ENCODE measurements around the gene ADPGK. TPM values are rescaled to one million over a fixed set of nuclear protein-coding genes. Genes with fewer than 3 reads are reported as not detected.
A peak's percentile ranks its signal among the peaks of the same experiment; 100 is the strongest.
"Not testable (repeated sequence)": the region's sequence is repeated elsewhere in the genome, so short reads cannot be mapped to it uniquely, and the experiment has no call there.

Gene ADPGK
- total and polyA plus RNA-seq, 2 donors = 63.9 to 100 TPM

- WGBS = 84% methylated on average over 8 of the region's 8 CpGs
- Histone ChIP-seq H3K9me3 (ENCODE audit: control insufficient read depth in 2 of 2, insufficient read depth in 1 of 2, low read length in 1 of 2) (no peaks in the 10 kb centered on the region), H3K36me3 (ENCODE audit: control insufficient read depth in 2 of 2, insufficient read depth in 2 of 2, low read length in 1 of 2) (no peaks in the 10 kb centered on the region), H3K27me3 (ENCODE audit: control insufficient read depth in 2 of 2, insufficient read depth in 1 of 2, low read length in 1 of 2) (no peaks in the 10 kb centered on the region), H3K27ac (ENCODE audit: low read depth in 1 of 2, low read length in 1 of 2) (no peak overlapping the region), H3K4me3 (ENCODE audit: low read length in 2 of 2) (no peak overlapping the region), H3K4me1 (ENCODE audit: control insufficient read depth in 2 of 2, insufficient read depth in 2 of 2, low read length in 2 of 2) (no peaks in the 10 kb centered on the region)
- DNase-seq (ENCODE audit: low read depth in 6 of 9, low spot score in 9 of 9) = no peak
Observed at GRCh38 chr15:72813345-72814004, 29.9 kb upstream of the ADPGK start.

DNA sequence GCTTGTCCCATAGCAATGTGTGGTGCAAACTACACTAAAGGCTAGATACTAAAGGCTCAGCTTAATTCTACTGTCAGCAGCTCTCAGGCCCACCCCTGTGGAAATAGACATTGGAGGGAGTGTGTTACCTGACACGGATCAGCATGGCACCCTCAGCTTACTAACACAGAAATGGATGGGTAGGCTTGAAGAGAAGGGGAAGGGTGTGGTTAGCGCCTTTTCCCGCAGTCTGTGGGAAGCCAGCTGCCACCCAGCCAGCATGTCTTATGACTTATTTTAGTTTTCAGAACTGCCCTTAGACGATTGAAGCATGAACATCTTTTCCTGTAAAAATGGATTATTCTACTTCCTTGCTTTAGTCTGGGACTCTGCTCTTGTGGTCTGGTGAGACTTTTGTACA is 25.8 kb upstream of the ADPGK start:
- Histone ChIP-seq H3K36me3 (ENCODE audit: control insufficient read depth in 2 of 2, insufficient read depth in 2 of 2, low read length in 1 of 2) (no peaks in the 10 kb centered on the region), H3K27ac (ENCODE audit: low read depth in 1 of 2, low read length in 1 of 2) (no peak overlapping the region), H3K4me3 (ENCODE audit: low read length in 2 of 2) (no peak overlapping the region), H3K4me1 (ENCODE audit: control insufficient read depth in 2 of 2, insufficient read depth in 2 of 2, low read length in 2 of 2) (no peaks in the 10 kb centered on the region), H3K9me3 (ENCODE audit: control insufficient read depth in 2 of 2, insufficient read depth in 1 of 2, low read length in 1 of 2) (no peaks in the 10 kb centered on the region), H3K27me3 (ENCODE audit: control insufficient read depth in 2 of 2, insufficient read depth in 1 of 2, low read length in 1 of 2) (no peaks in the 10 kb centered on the region)
- WGBS = 53% methylated on average over 4 of the region's 4 CpGs
- no peak for DNase-seq (ENCODE audit: low read depth in 6 of 9, low spot score in 9 of 9)

DNA sequence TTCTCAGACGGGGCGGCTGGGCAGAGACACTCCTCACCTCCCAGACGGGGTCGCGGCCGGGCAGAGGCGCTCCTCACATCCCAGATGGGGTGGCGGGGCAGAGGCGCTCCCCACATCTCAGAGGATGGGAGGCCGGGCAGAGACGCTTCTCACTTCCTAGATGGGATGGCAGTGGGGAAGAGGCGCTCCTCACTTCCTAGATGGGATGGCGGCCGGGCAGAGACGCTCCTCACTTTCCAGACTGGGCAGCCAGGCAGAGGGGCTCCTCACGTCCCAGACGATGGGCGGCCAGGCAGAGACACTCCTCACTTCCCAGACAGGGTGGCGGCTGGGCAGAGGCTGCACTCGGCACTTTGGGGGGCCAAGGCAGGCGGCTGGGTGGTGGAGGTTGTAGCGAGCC is 23.8 kb upstream of the ADPGK start:
- whole genome bisulfite sequencing = 96% methylated on average over 22 of the region's 22 CpGs
- H3K27ac ChIP-seq (ENCODE audit: low read depth in 1 of 2, low read length in 1 of 2); H3K4me1 ChIP-seq (ENCODE audit: control insufficient read depth in 2 of 2, insufficient read depth in 2 of 2, low read length in 2 of 2); H3K4me3 ChIP-seq (ENCODE audit: low read length in 2 of 2); H3K27me3 ChIP-seq (ENCODE audit: control insufficient read depth in 2 of 2, insufficient read depth in 1 of 2, low read length in 1 of 2); H3K36me3 ChIP-seq (ENCODE audit: control insufficient read depth in 2 of 2, insufficient read depth in 2 of 2, low read length in 1 of 2); DNase-seq (ENCODE audit: low read depth in 6 of 9, low spot score in 9 of 9); H3K9me3 ChIP-seq (ENCODE audit: control insufficient read depth in 2 of 2, insufficient read depth in 1 of 2, low read length in 1 of 2): not testable (repeated sequence)

GRCh38 chr15:72803006-72803405 is 19.4 kb upstream of the ADPGK start:
- Histone ChIP-seq H3K27ac (ENCODE audit: low read depth in 1 of 2, low read length in 1 of 2) (no peak overlapping the region), H3K36me3 (ENCODE audit: control insufficient read depth in 2 of 2, insufficient read depth in 2 of 2, low read length in 1 of 2) (no peaks in the 10 kb centered on the region), H3K4me1 (ENCODE audit: control insufficient read depth in 2 of 2, insufficient read depth in 2 of 2, low read length in 2 of 2) (no peaks in the 10 kb centered on the region), H3K27me3 (ENCODE audit: control insufficient read depth in 2 of 2, insufficient read depth in 1 of 2, low read length in 1 of 2) (peaks cover under 1 to 19% of the 10 kb centered on the region in 2 donors), H3K9me3 (ENCODE audit: control insufficient read depth in 2 of 2, insufficient read depth in 1 of 2, low read length in 1 of 2) (no peaks in the 10 kb centered on the region), H3K4me3 (ENCODE audit: low read length in 2 of 2) (no peak overlapping the region)
- DNase-seq (ENCODE audit: low read depth in 6 of 9, low spot score in 9 of 9) = no peak
- WGBS = 81% methylated on average over 1 of the region's 1 CpG

DNA sequence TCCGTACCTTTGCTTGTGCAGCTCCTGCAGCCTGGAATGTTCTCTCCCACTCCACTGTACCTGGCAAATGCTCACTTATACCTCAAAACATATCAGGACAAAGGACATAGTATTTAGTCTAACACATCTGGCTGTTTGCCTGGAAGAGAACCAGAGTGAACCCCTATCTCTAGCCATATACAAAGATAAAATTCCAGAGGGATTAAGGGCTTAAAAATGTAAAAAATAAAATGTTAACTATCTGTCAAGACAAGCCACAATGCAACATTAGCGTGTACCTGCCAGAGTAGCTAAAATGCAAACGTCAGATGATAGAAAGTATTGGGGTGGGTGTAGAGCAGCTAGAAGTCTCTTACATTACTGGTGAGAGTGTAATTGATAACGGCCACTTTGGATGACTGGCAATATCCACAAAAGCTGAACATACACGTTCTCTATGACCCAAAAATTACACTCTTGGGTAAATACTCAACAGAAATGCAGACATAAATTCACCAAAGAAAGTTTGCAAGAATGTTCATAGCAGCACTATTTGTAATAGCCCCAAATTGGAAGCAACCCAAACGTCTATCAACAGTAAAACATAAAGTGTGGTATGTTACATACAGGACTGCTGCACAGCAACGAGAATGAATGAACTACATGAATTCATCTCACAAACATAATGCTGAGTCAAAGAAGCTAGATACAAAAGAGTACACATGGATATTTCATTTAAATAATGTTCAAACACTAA is 18.2 kb upstream of the ADPGK start:
- Histone ChIP-seq H3K27ac (ENCODE audit: low read depth in 1 of 2, low read length in 1 of 2) (no peak overlapping the region), H3K27me3 (ENCODE audit: control insufficient read depth in 2 of 2, insufficient read depth in 1 of 2, low read length in 1 of 2) (peaks cover 8 to 30% of the 10 kb centered on the region in 2 donors), H3K4me3 (ENCODE audit: low read length in 2 of 2) (no peak overlapping the region), H3K9me3 (ENCODE audit: control insufficient read depth in 2 of 2, insufficient read depth in 1 of 2, low read length in 1 of 2) (no peaks in the 10 kb centered on the region), H3K36me3 (ENCODE audit: control insufficient read depth in 2 of 2, insufficient read depth in 2 of 2, low read length in 1 of 2) (no peaks in the 10 kb centered on the region), H3K4me1 (ENCODE audit: control insufficient read depth in 2 of 2, insufficient read depth in 2 of 2, low read length in 2 of 2) (peaks cover under 1 to 5% of the 10 kb centered on the region in 2 donors)
- WGBS = 83% methylated on average over 7 of the region's 7 CpGs
- no peak for DNase-seq (ENCODE audit: low read depth in 6 of 9, low spot score in 9 of 9)

GRCh38 chr15:72800833-72801481 is 17.4 kb upstream of the ADPGK start:
- H3K27ac ChIP-seq (ENCODE audit: low read depth in 1 of 2, low read length in 1 of 2) = no peak overlapping the region
- WGBS = 65% methylated on average over 8 of the region's 8 CpGs
- DNase-seq (ENCODE audit: low read depth in 6 of 9, low spot score in 9 of 9) = no peak
- H3K9me3 ChIP-seq (ENCODE audit: control insufficient read depth in 2 of 2, insufficient read depth in 1 of 2, low read length in 1 of 2) = no peaks in the 10 kb centered on the region
- peaks cover 13 to 38% of the 10 kb centered on the region in 2 donors for H3K27me3 ChIP-seq (ENCODE audit: control insufficient read depth in 2 of 2, insufficient read depth in 1 of 2, low read length in 1 of 2)
- peaks cover 4 to 5% of the 10 kb centered on the region in 2 donors for H3K4me1 ChIP-seq (ENCODE audit: control insufficient read depth in 2 of 2, insufficient read depth in 2 of 2, low read length in 2 of 2)
- no peaks in the 10 kb centered on the region for H3K36me3 ChIP-seq (ENCODE audit: control insufficient read depth in 2 of 2, insufficient read depth in 2 of 2, low read length in 1 of 2)
- H3K4me3 ChIP-seq (ENCODE audit: low read length in 2 of 2) = no peak overlapping the region

DNA sequence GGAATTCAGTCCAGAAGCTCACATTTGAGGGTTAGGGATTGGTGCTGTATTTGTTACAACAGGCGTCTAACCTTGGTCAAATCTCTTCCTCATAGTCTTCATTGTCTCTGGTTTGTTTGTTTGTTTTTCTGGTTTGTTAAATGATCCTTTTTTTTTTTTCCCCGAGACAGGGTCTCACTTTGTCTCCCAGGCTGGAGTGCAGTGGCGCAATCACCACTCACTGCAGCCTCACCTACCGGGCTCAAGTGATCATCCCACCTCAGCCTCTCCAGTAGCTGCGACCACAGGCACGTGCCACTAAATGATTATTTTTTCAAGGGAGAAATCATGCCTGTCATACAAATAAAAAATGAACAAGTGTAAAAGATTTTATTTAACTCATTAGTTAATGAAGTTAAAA is 14.3 kb upstream of the ADPGK start:
- H3K4me1 ChIP-seq (ENCODE audit: control insufficient read depth in 2 of 2, insufficient read depth in 2 of 2, low read length in 2 of 2) = peaks cover 4 to 5% of the 10 kb centered on the region in 2 donors
- no peaks in the 10 kb centered on the region for H3K36me3 ChIP-seq (ENCODE audit: control insufficient read depth in 2 of 2, insufficient read depth in 2 of 2, low read length in 1 of 2)
- no peak overlapping the region for H3K4me3 ChIP-seq (ENCODE audit: low read length in 2 of 2)
- H3K27ac ChIP-seq (ENCODE audit: low read depth in 1 of 2, low read length in 1 of 2) = no peak overlapping the region
- no peak for DNase-seq (ENCODE audit: low read depth in 6 of 9, low spot score in 9 of 9)
- H3K9me3 ChIP-seq (ENCODE audit: control insufficient read depth in 2 of 2, insufficient read depth in 1 of 2, low read length in 1 of 2) = no peaks in the 10 kb centered on the region
- H3K27me3 ChIP-seq (ENCODE audit: control insufficient read depth in 2 of 2, insufficient read depth in 1 of 2, low read length in 1 of 2) = peaks cover 19 to 54% of the 10 kb centered on the region in 2 donors
- 74% methylated on average over 6 of the region's 6 CpGs for WGBS

GRCh38 chr15:72797338-72797689 is 13.8 kb upstream of the ADPGK start:
- no peaks in the 10 kb centered on the region for H3K9me3 ChIP-seq (ENCODE audit: control insufficient read depth in 2 of 2, insufficient read depth in 1 of 2, low read length in 1 of 2)
- H3K27me3 ChIP-seq (ENCODE audit: control insufficient read depth in 2 of 2, insufficient read depth in 1 of 2, low read length in 1 of 2) = peaks cover 19 to 54% of the 10 kb centered on the region in 2 donors
- peak overlapping the region; percentile 33 to 35 for H3K4me3 ChIP-seq (ENCODE audit: low read length in 2 of 2)
- DNase-seq (ENCODE audit: low read depth in 6 of 9, low spot score in 9 of 9) = no peak
- H3K4me1 ChIP-seq (ENCODE audit: control insufficient read depth in 2 of 2, insufficient read depth in 2 of 2, low read length in 2 of 2) = peaks cover 4 to 5% of the 10 kb centered on the region in 2 donors
- 14% methylated on average over 12 of the region's 12 CpGs for WGBS
- no peaks in the 10 kb centered on the region for H3K36me3 ChIP-seq (ENCODE audit: control insufficient read depth in 2 of 2, insufficient read depth in 2 of 2, low read length in 1 of 2)
- no peak overlapping the region for H3K27ac ChIP-seq (ENCODE audit: low read depth in 1 of 2, low read length in 1 of 2)
